Tibial artery (tissue), 4 donors: ENCODE measurements around the gene PUS7L.

Experiments used
- DNase-seq, 2 donors: peaks; one replicate each; pipeline ENCODE4 v3.0.0-alpha.2; 2019
- H3K27ac ChIP-seq, 2 donors: fragments of 200-600 bp; sonication (generic) in 1 of 2; 1 replicate in 1 of 2; 2 replicates in 1 of 2; pipeline ENCODE4 v1.5.1; 2018 to 2019; ENCODE audit warnings: mild to moderate bottlenecking in 1 of 2
- H3K27me3 ChIP-seq, 2 donors: fragments of 200-600 bp; sonication (generic) in 1 of 2; one replicate each; pipeline versions ENCODE4 v1.5.1 to v1.6.0; 2016 to 2019
- H3K36me3 ChIP-seq, 3 donors: fragments of 200-600 bp; sonication (generic) in 2 of 3; one replicate each; pipeline ENCODE4 v1.5.1; 2016 to 2019; ENCODE audit warnings: mild to moderate bottlenecking in 2 of 3
- H3K4me1 ChIP-seq, 4 donors: fragments of 200-600 bp; sonication (generic) in 2 of 4; 1 replicate in 3 of 4; 2 replicates in 1 of 4; pipeline ENCODE4 v1.5.1; 2016 to 2019
- H3K4me3 ChIP-seq, 2 donors: fragments of 200-600 bp; sonication (generic) in 1 of 2; 1 replicate in 1 of 2; 2 replicates in 1 of 2; pipeline ENCODE4 v1.5.1; 2018 to 2019; ENCODE audit warnings: mild to moderate bottlenecking in 2 of 2
- H3K9me3 ChIP-seq, 3 donors: fragments of 200-600 bp; sonication (generic) in 1 of 3; one replicate each; pipeline ENCODE4 v1.5.1; 2016 to 2019
- CTCF ChIP-seq, 2 experiments: fragments of 200-600 bp in 1 of 2; fragments of 450-650 bp in 1 of 2; IDR thresholded peaks; one replicate each; pipeline ENCODE4 v1.5.1; 2017 to 2019; ENCODE audit warnings: antibody characterized with exemption in 2 of 2, mild to moderate bottlenecking in 1 of 2, moderate library complexity in 1 of 2
- intact Hi-C: fragments of 100-400 bp; cut with DNase I; formaldehyde crosslinking; loops from one replicate; pipeline ENCODE4 v1.15.0; 2023; ENCODE audit warnings: low total_unique reads

PUS7L gene

DNA sequence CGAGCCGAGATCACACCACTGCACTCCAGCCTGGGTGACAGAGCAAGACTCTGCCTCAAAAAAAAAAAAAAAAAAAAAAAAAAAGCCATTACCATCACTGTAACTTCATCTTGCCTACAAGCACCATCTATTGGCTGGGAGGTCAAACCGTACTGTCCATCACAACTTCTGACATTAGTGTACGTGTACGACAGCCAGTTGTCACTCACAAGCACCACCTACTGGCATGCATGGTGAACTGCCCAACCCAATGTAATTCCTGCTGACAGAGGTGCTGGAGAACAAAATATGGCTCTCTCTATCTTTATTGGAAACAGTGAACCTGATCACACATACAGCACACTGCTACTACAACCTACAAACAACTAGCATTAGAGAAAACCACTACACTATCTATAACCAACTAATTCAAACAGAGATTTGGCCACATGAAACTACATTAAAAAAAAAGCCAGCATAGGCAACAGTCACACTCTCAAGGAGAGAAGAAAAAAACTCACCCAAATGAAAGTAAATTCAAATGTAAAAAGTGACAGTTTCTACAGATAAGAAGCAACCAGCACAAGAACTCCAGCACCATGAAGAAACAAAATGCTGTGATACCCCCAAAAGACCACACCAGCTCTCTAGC, 82.3 kb downstream of the PUS7L start:
- Histone ChIP-seq H3K27ac (no peak overlapping the region), H3K27me3 (no peaks in the 10 kb centered on the region), H3K36me3 (no peaks in the 10 kb centered on the region), H3K9me3 (no peaks in the 10 kb centered on the region), H3K4me3 (no peak overlapping the region), H3K4me1 (no peaks in the 10 kb centered on the region)
- no peak for DNase-seq
- TF ChIP-seq CTCF (IDR thresholded peaks at IDR 0.05) = no peak
- intact Hi-C loops = no loop called here

DNA sequence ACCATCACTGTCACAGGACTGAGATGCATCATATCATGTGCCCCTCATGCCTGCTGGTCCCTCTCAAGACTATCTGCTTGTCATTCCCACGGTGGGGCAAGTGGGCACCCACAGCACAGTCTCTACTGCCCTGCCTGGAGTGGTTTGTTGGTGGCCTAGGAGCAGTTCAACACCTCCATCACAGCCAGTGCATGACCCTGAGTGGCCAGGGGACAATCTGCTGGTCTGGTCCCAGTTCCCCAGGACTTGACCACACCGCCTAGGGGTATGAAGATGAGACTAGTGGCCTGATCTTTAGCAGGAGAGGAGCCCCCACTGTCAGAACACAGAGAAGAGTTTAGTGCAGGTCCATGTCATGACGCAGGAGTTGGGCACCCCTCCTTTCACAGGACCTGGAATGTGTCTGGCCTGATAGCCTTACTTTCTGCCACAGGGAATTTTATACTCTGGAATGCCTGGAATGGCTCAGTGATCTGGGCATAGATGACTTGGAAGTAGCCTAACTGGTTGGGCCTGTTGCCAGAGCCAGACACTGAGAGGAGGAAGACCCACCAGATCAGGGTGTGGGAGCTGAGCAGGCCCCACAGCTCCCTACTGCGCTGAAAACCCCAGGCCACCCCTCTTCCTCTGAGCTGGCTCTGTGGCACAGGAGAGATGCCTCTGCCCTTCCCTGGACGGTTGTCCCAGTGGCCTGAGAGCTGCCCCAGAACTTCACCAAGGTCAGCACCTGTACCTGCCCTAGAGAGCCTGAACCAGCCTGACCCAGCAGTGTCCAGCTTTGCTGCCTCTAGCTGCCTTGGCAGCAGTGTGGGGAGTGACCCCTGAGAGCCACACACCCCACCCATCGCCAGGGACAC, 83.3 kb downstream of the PUS7L start:
- H3K4me3 ChIP-seq = no peak overlapping the region
- H3K9me3 ChIP-seq = no peaks in the 10 kb centered on the region
- no peaks in the 10 kb centered on the region for H3K36me3 ChIP-seq
- DNase-seq = no peak
- H3K27me3 ChIP-seq = no peaks in the 10 kb centered on the region
- no peak for TF ChIP-seq CTCF (IDR thresholded peaks at IDR 0.05)
- H3K4me1 ChIP-seq = no peaks in the 10 kb centered on the region
- intact Hi-C loops = no loop called here
- no peak overlapping the region for H3K27ac ChIP-seq

- no peak overlapping the region for H3K4me3 ChIP-seq
- H3K27ac ChIP-seq = no peak overlapping the region
- H3K4me1 ChIP-seq = no peaks in the 10 kb centered on the region
- intact Hi-C loops = no loop called here
- no peak for DNase-seq
- TF ChIP-seq CTCF (IDR thresholded peaks at IDR 0.05) = no peak
- no peaks in the 10 kb centered on the region for H3K36me3 ChIP-seq
- no peaks in the 10 kb centered on the region for H3K27me3 ChIP-seq
- H3K9me3 ChIP-seq = no peaks in the 10 kb centered on the region
Observed at GRCh38 chr12:43669373-43669772, 89.2 kb downstream of the PUS7L start.
